Activated CD4-positive, CD25-positive, alpha-beta regulatory T cell (primary cell): ENCODE results near the gene THAP12.

ENCODE experiments used
- DNase-seq, 4 experiments: peaks; one replicate each; lab custom pipeline; 2025; lab: John Stamatoyannopoulos, UW

Gene THAP12

GRCh38 chr11:76380159-76380976 is 564 bp downstream of the THAP12 start:
- peak; percentile 6 to 46 (median 26) for DNase-seq

- DNase-seq, result no peak
Measured at GRCh38 chr11:76379807-76380158, 1.1 kb downstream of the THAP12 start.

DNA sequence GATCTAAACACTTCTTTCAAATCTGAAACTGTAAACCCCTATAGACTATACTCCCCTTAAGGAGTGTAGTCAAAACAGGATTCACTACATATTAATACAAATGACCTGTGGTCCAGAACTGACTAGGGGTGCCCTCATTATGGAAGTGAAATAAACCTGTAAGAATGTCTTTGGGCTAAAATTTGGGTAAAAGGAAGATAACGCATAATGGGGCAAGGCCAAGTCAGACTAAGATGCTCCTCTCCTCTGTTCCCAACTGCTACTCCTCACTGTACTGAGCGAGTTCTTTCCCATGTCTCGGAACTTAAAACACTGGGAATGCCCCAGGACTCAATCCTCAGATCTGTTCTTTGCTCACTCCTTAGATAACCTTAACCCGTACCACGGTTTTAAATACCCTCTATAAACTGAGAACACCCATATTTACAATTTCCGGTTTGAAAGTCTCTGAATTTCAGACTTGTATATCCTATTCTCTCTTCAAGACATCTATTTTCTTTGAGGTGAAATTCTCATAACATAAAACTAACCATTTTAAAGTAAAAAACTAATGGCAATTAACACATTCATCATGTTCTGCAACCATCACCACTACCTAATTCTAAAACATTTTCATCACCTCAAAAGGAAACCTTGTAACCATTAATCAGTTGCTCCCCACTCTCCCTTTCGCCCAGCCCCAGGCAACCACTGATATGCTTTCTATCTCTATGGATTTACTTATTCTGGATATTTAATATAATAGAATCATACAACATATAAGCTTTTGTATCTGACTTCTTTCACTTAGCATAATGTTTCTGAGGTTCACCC is 4.0 kb downstream of the THAP12 start:
- DNase-seq, result no peak

- no peak for DNase-seq
Measured at GRCh38 chr11:76371170-76371569, 9.8 kb downstream of the THAP12 start.

GRCh38 chr11:76369406-76369805 is 11.5 kb downstream of the THAP12 start:
- DNase-seq, result no peak

GRCh38 chr11:76368490-76368889 is 12.4 kb downstream of the THAP12 start:
- no peak for DNase-seq

DNA sequence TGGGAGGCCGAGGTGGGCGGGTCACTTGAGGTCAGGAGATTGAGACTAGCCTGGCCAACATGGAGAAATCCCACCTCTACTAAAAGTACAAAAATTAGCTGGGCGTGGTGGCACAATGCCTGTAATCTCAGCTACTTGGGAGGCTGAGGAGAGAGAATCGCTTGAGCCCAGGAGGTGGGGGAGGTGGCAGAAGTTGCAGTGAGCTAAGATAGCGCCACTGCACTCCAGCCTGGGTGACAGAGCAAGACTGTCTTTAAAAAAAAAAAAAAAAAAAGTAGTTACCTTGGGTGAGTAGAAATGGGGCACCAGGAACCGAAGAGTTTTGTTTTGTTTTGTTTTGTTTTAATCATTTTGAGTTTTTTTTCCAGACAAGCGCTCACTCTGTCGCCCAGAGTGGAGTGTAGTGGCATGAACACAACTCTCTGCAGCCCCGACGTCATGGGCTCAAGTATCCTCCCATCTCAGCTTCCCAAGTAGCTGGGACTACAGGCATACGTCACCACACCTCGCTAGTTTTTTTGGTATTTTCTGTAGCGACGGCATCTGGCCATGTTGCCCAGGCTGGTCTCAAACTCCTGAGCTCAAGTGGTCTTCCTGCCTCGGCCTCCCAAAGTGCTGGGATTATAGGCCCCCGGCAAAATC is 15.8 kb downstream of the THAP12 start:
- DNase-seq, result no peak

DNA sequence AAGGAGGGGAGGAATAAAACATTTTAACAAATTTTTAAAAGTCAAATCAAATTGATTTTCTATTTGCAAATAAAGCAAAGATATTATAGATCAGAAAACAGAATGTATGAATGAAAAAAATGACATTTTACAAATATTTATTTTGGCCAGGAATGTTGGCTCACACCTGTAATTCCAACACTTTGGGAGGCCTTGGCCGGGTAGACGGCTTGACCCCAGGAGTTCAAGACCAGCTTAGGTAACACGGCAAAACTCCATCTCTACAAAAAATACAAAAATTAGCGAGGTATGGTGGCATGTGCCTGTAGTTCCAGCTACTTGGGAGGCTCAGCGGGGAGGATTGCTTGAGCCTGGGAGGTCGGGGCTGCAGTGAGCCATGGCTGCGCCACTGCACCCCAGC is 18.2 kb downstream of the THAP12 start:
- DNase-seq, result no peak

GRCh38 chr11:76361776-76362175 is 19.2 kb downstream of the THAP12 start:
- no peak for DNase-seq

DNA sequence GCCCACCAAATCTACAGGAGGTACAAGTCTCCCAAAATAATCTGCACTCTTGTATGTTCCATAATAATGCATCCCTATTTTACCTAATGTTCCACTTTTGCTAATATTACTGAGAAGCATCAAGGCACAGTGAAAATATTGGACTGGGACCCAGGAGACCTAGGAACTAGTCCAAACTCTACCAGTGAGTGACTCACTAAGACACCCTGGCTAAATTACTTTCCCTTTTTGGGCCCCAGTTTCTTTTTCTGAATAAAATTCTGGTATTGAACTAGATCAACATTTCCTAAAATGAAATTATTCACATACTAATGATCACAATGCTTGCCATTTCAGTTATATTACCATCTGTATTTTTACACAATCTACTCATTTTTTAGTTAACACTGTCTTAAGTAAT is 19.6 kb downstream of the THAP12 start:
- DNase-seq, result no peak

GRCh38 chr11:76355172-76355571 is 25.8 kb downstream of the THAP12 start:
- DNase-seq, result no peak

DNA sequence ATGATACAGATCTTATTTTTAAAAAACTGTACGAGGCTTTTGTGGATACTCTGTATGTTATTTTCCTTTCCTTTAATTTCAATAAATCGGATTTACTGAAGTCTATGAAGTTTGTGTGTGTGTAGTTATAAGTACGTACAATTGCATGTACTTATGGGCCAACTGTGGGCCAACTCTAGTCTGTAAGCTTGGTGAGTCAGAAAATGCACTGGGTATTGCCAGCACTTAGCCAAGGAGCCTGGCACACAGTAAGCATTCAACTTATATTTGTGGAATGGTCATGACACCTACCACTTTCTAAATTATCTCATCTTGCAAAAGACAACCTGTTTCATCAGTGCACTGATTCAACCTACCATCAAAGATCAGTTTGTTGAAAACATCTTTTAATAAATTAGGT is 32.6 kb downstream of the THAP12 start:
- DNase-seq, result no peak

- no peak for DNase-seq
Measured at GRCh38 chr11:76347466-76347865, 33.5 kb downstream of the THAP12 start.

DNA sequence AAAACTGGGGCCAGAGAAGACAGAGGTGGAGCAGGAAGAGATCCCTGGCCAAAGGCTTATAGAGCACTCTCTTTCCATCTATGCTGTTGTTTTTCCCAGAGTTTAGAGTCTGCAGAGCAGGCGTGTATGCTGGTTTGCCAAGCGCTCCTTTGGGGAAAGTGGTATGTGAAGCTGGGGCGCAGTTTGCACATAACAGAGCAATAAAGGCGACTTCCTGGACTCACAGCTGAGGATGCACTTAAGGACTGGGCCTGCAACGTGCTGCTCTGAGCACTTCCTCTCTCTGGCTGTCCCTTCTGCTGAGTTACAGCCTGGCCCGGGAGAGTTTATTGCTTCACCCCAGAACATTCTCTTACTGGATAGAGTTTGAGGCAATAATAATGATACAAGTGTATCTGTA is 41.7 kb downstream of the THAP12 start:
- DNase-seq, result no peak

- no peak for DNase-seq
Measured at GRCh38 chr11:76337923-76338322, 43.0 kb downstream of the THAP12 start.

GRCh38 chr11:76337469-76337868 is 43.5 kb downstream of the THAP12 start:
- DNase-seq, result no peak

GRCh38 chr11:76336597-76336996 is 44.3 kb downstream of the THAP12 start:
- DNase-seq, result no peak

DNA sequence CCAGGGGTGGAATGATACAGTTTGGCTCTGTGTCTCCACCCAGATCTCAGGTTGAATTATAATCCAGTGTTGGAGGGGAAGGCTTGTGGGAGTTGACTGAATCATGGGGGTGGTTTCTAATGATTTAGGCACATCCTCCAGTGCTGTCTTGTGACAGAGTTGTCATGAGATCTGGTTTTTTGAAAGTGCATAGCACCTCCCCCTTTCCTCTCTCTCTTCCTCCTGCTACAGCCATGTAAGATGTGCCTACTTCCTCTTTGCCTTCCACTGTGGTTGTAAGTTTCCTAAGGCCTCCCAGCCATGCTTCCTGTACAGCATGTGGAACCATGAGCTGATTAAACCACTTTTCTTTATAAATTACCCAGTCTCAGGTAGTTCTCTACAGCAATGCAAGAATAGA is 45.1 kb downstream of the THAP12 start:
- DNase-seq, result no peak

GRCh38 chr11:76334826-76335389 is 46.0 kb downstream of the THAP12 start:
- no peak for DNase-seq

DNA sequence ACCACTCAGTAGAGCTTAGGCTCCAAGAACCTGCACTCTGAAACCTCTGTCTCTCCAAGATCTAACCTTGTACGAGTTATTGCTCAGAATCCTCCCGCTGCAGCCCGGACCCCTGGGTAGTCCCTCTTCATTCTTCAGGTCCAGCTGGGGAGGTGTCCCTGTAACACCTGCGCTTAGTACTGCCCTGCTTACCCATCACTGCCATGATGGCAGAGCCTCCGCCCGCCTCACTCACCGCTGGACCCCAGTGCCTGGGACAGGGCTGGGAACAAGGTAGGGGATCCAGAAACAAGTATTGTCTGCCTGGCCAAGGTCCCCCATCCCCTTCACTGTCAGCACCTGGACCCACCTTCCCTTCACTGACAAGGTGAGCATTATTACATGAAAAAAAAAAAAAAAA is 50.3 kb downstream of the THAP12 start:
- DNase-seq, result no peak

GRCh38 chr11:76329983-76330382 is 50.9 kb downstream of the THAP12 start:
- DNase-seq, result no peak

DNA sequence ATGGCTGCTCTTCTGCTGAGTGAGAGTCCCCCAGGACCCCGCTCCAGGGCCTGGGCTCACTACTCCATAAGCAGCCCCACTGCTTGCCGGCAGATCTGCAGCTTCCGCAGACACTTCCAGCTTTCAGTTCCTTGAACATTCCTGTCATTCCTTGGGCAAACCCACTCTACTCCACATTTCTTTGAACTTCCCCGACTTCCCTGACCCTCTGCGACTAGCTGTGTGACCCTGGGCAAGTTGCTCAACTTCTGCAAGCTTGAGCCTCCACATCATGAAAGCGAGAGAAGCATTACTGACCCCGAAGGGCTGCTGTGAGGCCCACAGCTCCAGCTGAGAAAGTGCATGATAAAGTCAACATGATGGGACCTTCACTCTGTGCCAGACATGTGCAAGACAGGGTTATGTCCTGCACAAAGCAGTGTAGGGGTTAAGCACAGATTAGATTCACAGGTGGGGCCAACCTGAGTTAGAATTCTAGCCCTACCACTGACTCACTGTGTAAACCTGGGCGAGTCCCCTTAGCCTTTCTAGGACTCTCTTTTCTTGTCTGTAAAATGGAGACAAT is 51.8 kb downstream of the THAP12 start:
- DNase-seq, result no peak
